Measurements from ENCODE around the gene MRPS22. TPM values are rescaled to one million over a fixed set of nuclear protein-coding genes. Genes with fewer than 3 reads are reported as not detected.

Gene MRPS22
- total and polyA plus RNA-seq, 8 donors: 14.7 to 29.0 (median 18.8) TPM

GRCh38 chr3:139299261-139300132 lies 44.3 kb upstream of the MRPS22 start:
- TF ChIP-seq, protein P1, sequence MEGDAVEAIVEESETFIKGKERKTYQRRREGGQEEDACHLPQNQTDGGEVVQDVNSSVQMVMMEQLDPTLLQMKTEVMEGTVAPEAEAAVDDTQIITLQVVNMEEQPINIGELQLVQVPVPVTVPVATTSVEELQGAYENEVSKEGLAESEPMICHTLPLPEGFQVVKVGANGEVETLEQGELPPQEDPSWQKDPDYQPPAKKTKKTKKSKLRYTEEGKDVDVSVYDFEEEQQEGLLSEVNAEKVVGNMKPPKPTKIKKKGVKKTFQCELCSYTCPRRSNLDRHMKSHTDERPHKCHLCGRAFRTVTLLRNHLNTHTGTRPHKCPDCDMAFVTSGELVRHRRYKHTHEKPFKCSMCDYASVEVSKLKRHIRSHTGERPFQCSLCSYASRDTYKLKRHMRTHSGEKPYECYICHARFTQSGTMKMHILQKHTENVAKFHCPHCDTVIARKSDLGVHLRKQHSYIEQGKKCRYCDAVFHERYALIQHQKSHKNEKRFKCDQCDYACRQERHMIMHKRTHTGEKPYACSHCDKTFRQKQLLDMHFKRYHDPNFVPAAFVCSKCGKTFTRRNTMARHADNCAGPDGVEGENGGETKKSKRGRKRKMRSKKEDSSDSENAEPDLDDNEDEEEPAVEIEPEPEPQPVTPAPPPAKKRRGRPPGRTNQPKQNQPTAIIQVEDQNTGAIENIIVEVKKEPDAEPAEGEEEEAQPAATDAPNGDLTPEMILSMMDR (IDR thresholded peaks at IDR 0.05): no peak
- ATAC-seq (peak; percentile 89 to 94 (median 91)), FAIRE-seq (no peak), DNase-seq (peak; percentile 70 to 89 (median 87))
- Histone ChIP-seq H3K27ac (peak overlapping the region in 3 of 4 donors; percentile 6 to 71 (median 61)), H3K4me1 (peaks cover 17 to 27% (median 19%) of the 10 kb centered on the region in 3 donors), H3K9me3 (no peaks in the 10 kb centered on the region), H3K4me3 (no peak overlapping the region), H3K36me3 (no peaks in the 10 kb centered on the region), H3K27me3 (no peaks in the 10 kb centered on the region)
- 25 to 27% methylated on average over 14 of the region's 14 CpGs for WGBS, 2 donors
- intact Hi-C loops (cut with DNase I): no loop called here

DNA sequence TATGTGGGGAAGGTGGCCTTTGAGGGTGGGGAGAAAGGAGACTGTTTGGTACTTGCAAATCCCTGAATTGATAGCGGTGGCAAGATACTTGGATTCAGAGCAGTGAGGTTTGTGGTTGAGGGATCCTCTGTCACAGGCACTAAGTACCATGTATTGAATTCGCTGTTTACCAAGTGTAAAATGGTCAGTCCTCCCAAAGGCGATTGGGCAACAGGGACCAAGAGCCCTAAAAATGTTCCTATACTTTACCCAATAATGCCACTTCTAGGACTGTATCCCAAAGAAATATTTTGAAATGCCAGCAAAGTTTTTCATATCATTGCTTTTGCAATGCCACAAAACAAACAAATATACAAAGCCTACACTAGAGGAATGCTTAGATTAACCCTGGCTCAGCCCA lies 43.4 kb upstream of the MRPS22 start:
- Histone ChIP-seq H3K36me3 (no peaks in the 10 kb centered on the region), H3K4me1 (peaks cover 17 to 27% (median 19%) of the 10 kb centered on the region in 3 donors), H3K4me3 (no peak overlapping the region), H3K9me3 (no peaks in the 10 kb centered on the region), H3K27ac (peak overlapping the region in 2 of 4 donors; percentile 61 to 71), H3K27me3 (no peaks in the 10 kb centered on the region)
- FAIRE-seq (no peak), ATAC-seq (no peak), DNase-seq (no peak)
- TF ChIP-seq, protein P1 (IDR thresholded peaks at IDR 0.05): no peak
- 95 to 98% methylated on average over 3 of the region's 3 CpGs for WGBS, 2 donors
- intact Hi-C loops (cut with DNase I): no loop called here

DNA sequence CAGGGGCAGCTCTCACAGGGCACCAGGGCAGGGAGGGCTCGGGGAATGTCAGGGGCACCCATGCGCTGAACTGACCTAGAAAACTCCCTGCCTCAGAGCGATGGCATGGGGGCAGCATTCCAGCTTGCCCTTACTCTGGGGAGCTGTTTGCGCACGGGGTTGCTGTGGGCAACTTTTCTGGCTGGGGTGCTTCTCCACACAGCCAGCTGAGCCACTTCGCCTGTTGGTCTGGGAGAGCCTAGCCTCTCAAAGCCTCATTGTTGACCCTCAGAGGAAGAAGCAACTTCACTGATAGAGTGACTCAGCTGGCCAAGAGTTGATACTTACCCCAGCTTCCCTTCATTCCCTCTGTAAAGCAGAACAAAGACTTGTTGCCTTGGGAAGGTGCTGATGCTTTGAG lies 42.6 kb upstream of the MRPS22 start:
- DNase-seq (no peak), ATAC-seq (no peak), FAIRE-seq (no peak)
- H3K27me3 ChIP-seq: no peaks in the 10 kb centered on the region
- 93 to 94% methylated on average over 6 of the region's 6 CpGs for WGBS, 2 donors
- TF ChIP-seq, protein P1 (IDR thresholded peaks at IDR 0.05): no peak
- no peaks in the 10 kb centered on the region for H3K9me3 ChIP-seq
- no peak overlapping the region for H3K27ac ChIP-seq
- no peak overlapping the region for H3K4me3 ChIP-seq
- H3K4me1 ChIP-seq: peaks cover 17 to 27% (median 19%) of the 10 kb centered on the region in 3 donors
- no peaks in the 10 kb centered on the region for H3K36me3 ChIP-seq
- intact Hi-C loops (cut with DNase I): no loop called here

DNA sequence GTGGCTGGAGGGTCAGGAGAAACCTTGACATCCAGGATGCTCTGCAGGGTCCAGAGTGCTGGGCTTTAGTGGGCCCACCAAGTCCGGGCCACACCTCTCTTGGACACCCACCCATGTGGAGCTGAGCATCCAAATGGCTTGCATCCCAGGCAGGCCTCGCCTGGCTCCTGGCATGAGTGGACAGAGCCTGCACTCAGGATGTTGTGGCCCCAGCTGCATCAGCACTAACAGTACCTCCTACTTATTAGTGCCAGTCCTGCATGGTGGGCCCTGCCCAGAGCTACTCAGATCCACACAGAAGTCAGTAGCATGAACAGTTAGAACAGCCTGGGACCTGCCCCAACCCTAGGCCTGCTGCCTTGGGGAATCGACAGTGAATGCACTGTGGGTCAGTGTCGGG lies 42.2 kb upstream of the MRPS22 start:
- TF ChIP-seq, protein P1 (IDR thresholded peaks at IDR 0.05): no peak
- intact Hi-C loops (cut with DNase I): no loop called here

More for the DNA sequence above, 42.2 kb upstream of the MRPS22 start:
- Histone ChIP-seq H3K36me3 (no peaks in the 10 kb centered on the region), H3K4me1 (peaks cover 17 to 22% (median 19%) of the 10 kb centered on the region in 3 donors), H3K27me3 (no peaks in the 10 kb centered on the region), H3K9me3 (no peaks in the 10 kb centered on the region), H3K27ac (no peak overlapping the region), H3K4me3 (no peak overlapping the region)
- WGBS, 2 donors: 93 to 94% methylated on average over 4 of the region's 4 CpGs
- FAIRE-seq: no peak
- no peak for DNase-seq
- no peak for ATAC-seq
